Kidney tubule cell (primary cell): ENCODE measurements around the gene RNF138.
"Not testable (repeated sequence)": the region's sequence is repeated elsewhere in the genome, so short reads cannot be mapped to it uniquely, and the experiment has no call there.

Experiments
- DNase-seq: peaks from one replicate; pipeline ENCODE4 v3.0.0-alpha.2; 2018; ENCODE audit warnings: low spot score

The RNF138 gene

GRCh38 chr18:32095192-32095899 lies 3.7 kb downstream of the RNF138 start:
- DNase-seq, result peak; percentile 17

- DNase-seq, result no peak
Measured at GRCh38 chr18:32095900-32096229, 4.2 kb downstream of the RNF138 start.

GRCh38 chr18:32096946-32097345 lies 5.3 kb downstream of the RNF138 start:
- DNase-seq, result no peak

DNA sequence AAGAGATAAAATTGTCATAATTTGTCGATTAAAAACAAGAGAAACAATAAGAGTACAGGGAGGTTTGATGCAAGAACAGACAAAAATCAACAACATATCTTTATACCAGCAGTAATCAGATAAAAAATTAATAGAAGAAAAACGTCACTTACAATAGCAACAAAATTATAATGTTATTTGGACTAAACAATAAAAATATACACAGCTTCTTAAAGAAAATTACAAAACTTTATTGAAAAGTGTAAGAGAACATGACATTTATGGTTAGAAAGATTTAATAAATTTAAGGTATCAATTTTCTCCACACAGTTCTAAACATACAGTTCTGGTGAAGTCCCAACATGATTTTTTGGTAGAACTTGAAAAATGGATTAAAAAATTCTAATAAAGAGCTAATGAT lies 12.8 kb downstream of the RNF138 start:
- no peak for DNase-seq

- no peak for DNase-seq
Measured at GRCh38 chr18:32110005-32110404, 18.3 kb downstream of the RNF138 start.

- no peak for DNase-seq
Measured at GRCh38 chr18:32111706-32112105, 20.0 kb downstream of the RNF138 start.

DNA sequence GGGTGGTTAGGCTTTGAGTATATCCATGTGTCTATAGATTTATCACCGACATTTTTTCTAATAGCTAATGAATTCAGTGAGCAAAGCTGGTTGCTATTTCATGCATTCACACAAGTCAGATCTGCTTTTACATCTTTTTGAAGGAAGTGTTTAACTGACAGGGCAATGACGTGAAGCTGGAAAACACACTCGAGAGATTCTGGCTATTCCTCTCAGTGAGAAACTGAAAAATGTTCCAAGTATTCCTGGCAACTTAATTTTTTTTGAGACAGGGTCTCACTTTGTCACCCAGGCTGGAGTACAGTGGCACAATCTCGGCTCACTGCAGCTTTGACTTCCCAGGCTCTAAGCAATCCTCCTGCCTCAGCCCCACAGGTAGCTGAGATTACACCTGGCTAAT lies 21.2 kb downstream of the RNF138 start:
- no peak for DNase-seq

DNA sequence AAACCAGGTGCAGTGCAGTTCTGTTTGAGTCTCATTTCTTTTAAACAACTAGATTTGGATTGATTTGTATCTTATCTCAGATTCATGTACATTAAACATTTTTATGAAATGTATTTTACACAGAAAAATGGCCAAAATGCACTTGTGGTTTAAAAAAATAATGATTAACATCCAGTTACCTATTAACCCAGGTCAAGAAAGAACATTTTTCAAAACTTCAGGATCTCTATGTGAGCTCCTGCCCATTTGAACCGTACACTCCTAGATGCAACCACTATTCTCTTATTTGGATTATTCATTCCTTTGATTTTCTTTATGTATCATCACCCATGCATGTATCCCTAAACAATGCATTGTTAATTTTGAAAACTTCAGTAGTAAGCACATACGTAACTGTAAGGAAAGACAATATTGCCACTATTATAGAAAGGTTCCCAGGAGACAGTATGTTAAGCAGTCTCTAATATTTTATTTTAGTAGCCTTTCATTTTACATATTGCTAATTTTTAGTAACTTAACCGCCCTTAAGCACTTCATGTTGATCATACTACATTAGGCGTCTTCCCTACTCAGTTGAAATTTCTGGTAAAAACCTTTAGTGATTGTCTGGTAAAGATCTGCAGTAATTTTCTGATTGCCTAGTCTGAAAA lies 22.7 kb downstream of the RNF138 start:
- no peak for DNase-seq

GRCh38 chr18:32122039-32122438 lies 30.4 kb downstream of the RNF138 start:
- DNase-seq, result no peak

DNA sequence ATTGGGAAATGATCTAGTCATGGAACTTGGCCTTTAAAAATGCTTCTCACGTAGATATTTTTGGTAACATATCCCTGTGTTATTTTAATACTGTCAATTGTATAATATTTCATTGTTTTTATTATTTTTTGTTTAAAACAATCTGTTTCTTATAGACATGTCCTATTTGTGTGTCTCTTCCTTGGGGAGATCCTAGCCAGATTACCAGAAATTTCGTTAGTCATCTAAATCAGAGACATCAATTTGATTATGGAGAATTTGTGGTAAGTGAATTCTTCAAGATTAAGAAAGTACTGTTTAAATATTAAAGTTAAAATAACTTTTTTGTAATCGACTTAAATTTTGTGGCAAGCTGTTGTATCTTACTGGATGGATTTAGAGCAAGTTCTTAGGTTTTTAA lies 34.9 kb downstream of the RNF138 start:
- no peak for DNase-seq

DNA sequence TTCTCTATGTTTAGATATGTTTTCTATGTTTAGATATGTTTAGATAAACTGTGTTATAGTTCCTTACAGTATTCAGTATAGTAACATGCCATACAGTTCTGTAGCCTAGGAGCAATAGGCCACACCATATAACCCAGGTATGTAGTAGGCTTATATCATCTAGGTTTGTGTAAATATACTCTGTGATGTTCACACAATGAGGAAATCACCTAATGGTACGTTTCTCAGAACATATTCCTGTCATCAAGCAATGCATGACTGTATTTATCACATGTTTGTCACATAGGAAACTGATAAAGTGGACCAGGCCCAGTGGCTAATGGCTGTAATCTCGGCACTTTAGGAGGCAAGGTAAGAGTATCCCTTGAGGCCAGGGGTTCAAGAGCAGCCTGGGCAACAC lies 44.0 kb downstream of the RNF138 start:
- DNase-seq, result no peak

DNA sequence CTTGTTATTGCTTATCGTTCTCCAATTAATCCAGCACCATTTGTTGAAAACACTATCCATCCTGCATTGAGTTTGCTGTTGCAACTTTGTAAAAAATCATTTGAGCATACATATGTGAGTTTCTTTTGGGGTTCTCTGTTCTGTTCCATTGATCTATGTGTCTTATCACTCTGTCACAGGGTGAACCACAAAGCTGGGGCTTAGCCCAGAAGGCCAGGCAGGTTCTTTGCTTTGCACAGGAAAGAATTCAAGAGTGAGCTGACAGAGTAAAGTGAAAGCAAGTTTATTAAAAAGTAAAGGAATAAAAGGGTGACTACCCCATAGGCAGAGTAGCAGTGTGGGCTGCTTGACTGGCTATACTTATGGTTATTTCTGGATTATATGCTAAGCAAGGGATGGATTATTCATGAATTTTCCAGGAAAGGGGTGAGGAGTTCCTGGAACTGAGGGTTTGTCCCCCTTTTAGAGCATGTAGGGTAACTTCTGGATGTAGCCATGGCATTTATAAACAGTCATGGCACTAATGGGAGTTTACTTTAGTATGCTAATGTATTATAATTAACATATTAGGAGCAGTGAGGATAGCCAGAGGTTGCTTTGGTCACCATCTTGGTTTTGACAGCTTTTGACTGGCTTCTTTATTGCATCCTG lies 46.8 kb downstream of the RNF138 start:
- DNase-seq, result no peak

GRCh38 chr18:32139835-32140283 lies 48.2 kb downstream of the RNF138 start:
- DNase-seq, result no peak

DNA sequence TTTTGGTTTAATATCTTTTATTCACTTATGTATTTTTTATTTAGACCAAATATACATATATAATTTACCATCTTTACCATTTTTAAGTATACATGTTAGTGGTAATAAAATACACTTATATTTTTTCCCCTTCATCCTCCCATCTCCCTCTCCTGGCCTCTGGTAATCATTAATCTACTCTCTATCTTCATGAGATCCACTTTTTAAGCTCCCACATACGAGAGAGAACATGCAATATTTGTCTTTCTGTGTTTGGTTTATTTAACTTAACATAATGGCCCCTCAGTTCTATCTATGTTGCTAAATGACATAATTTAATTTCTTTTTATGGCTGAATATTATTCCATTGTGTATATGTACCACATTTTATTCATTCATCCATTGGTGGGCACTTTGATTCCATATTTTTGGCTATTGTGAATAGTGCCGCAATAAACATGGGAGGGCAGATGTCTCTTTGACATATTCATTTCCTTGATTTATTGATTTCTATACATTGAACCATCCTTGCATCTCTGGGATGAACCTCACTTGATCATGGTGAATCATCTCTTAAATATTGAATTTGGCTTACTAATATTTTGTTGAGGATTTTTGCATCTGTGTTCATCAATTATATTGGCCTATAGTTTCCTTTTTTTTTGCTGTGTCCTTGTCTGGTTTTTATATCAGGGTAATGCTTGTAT lies 56.7 kb downstream of the RNF138 start:
- no peak for DNase-seq

DNA sequence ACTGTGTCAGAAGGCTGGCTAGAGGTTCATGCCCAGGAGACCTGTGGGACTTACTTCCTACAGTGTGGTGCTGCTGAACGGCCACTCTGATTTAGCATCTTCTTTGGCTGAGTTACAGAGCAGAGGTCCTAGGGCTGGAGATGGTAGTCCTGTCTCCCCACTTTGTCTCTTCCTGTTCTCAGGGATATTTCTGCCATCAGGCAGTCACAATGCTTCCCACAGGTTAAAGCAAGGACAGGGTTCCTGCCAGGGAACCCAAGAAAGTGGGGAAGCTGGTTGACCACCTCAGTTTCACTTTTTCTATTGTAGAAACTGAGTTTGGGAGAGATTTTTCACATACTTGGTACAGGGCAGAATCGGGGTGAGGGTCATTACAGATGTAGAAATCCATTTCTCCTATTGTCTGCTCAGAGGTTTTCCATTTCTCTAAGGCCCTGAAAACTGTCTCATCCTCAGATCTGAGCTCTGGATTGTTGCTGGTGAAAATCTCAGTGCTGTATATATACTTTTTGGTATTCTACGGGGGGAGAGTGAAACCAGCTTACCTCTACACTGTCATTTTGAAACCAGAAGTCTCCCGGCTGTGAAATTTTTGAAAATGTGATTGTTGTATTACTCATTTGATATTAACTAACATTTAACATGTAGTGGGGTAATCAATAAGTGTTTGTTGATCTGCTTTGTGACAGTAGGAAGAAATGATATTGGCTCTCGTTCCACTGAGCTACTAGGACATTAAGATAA lies 61.2 kb downstream of the RNF138 start:
- no peak for DNase-seq

DNA sequence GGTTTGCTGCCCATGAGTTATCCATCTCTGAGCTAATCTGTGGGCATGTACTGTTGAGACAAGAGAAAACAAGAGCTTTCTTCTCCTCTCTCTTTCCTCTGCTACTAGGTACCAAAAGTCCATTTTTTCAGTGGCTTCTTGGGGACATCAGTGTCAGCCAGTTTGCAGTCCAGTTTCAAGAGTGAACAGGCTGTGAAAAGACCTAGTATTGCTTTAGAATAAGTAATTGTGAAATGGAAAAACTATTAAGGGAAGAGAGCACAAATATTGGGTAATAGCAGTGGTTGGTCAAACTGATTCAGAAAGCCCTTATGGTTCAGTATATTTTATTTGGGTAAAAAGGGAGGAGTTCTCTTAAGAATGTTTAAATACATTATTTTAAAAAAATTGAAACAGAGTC lies 65.2 kb downstream of the RNF138 start:
- DNase-seq, result no peak

DNA sequence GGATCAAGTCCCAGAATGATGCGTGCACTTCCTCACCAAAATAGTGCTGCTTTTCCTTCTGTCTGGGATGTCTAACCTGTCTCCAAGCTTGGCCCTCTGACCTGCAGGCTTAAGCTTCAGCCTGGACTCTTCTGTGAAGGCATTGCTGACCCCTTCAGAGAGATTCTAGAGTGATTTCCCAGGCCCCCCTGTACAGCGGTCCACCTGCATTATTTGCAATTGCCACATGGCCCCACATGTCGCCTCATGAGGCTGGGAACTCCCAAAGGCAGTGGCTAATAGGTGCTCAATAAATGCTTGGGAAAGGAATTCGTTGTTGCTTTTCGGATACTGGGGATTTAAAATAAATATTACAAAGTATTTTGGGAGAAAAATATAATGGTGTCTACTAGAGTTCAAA lies 65.9 kb downstream of the RNF138 start:
- DNase-seq, result no peak

GRCh38 chr18:32158108-32158624 lies 66.5 kb downstream of the RNF138 start:
- DNase-seq, result peak; percentile 83

- not testable (repeated sequence) for DNase-seq
Measured at GRCh38 chr18:32158631-32159030, 67.0 kb downstream of the RNF138 start.

DNA sequence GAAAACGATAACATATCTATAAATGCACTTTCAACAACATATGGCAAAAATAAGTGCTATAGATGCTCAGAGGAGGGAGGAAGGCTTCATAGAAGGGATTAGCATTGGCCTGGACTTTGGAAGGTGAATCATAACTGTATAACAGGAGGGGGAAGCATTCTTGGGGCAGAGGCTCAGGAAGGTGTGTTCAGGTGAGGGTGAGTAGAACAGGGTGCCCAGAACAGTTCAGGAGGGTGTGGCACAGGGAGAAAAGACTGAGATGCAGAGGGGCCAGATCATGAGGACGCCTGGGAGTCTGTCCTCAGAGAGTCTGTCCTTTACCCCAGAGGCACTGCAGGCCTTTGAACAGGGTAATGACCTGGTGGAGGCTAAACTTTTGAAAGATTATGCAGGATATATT lies 68.9 kb downstream of the RNF138 start:
- peak; percentile 20 for DNase-seq

DNA sequence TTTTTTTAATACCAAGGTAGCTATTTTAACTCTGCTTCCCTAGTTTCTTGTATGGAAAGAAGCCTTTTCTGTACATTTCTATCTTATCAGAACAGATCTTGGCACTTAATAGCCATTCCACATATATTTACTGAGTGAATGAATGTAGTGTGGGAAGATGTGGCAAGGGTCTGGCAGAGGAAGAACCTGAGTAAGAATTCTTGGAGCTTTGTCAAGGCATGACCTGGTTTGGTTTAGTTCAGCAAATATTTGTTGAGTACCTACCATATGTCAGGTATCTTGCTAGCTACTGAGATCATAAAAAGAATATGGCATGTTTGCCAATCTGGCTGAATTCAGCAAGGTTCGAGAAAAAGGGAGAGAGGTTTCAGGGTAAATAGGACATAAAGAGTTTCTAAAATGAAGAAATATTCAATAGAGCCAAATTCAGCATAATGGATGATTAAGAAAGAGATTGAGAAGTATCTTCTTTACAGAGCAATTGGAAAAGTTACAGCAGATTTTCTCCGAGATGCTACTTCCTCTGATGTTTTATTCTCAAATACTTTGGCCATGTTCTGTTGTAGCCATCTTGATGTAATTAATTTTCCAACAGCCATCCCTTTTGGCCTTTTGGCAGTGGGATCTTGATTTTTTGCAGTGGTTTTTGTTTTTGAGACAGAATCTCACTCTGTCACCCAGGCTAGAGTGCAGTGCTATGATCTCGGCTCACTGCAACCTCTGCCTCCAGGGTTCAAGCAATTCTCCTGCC lies 76.5 kb downstream of the RNF138 start:
- DNase-seq, result no peak
